SK-N-SH treated with all-trans-retinoic acid at 6 μM for 48 hours (cell line): ENCODE data around the gene SLC24A5.

Experiments used
- ATAC-seq: fragments of 200-7000 bp; cut with Tn5 transposase; 3 replicates; pipeline ENCODE4 v1.9.1; 2020; ENCODE audit warnings: mild to moderate bottlenecking, moderate library complexity
- ARNTL ChIP-seq: fragments of 450-650 bp; formaldehyde crosslinking; IDR thresholded peaks from 2 replicates; pipeline ENCODE4 v1.5.0; 2020; ENCODE audit warnings: low read depth, mild to moderate bottlenecking, moderate library complexity, borderline replicate concordance
- BACH2 ChIP-seq: fragments of 250-450 bp; sonication (Bioruptor Pico); IDR thresholded peaks from 2 replicates; pipeline ENCODE4 v1.9.0; 2021; ENCODE audit warnings: mild to moderate bottlenecking, borderline replicate concordance
- CREB5 ChIP-seq: fragments of 250-450 bp; sonication (Bioruptor Pico); IDR thresholded peaks from 2 replicates; pipeline ENCODE4 v1.5.1; 2020; ENCODE audit warnings: low read depth, mild to moderate bottlenecking, moderate library complexity
- CSDC2 ChIP-seq: fragments of 250-450 bp; sonication (Bioruptor Pico); IDR thresholded peaks from 2 replicates; pipeline ENCODE4 v1.5.0; 2020; ENCODE audit warnings: mild to moderate bottlenecking, moderate library complexity
- CSRNP3 ChIP-seq: fragments of 250-450 bp; sonication (Bioruptor Pico); IDR thresholded peaks from 2 replicates; pipeline ENCODE4 v1.5.1; 2021; ENCODE audit warnings: mild to moderate bottlenecking, moderate library complexity
- GLIS3 ChIP-seq: fragments of 250-450 bp; sonication (Bioruptor Pico); IDR thresholded peaks from 2 replicates; pipeline ENCODE4 v1.5.0; 2020; ENCODE audit warnings: mild to moderate bottlenecking, moderate library complexity
- ISL1 ChIP-seq: fragments of 250-450 bp; sonication (Bioruptor Pico); IDR thresholded peaks from 2 replicates; pipeline ENCODE4 v2.1.2; 2022; ENCODE audit warnings: mild to moderate bottlenecking, moderate library complexity
- PATZ1 ChIP-seq: fragments of 250-450 bp; sonication (Bioruptor Pico); IDR thresholded peaks from 2 replicates; pipeline ENCODE4 v1.8.0; 2020; ENCODE audit warnings: mild to moderate bottlenecking, moderate library complexity, borderline replicate concordance
- PPARA ChIP-seq: fragments of 250-450 bp; sonication (Bioruptor Pico); IDR thresholded peaks from 2 replicates; pipeline ENCODE4 v1.5.0; 2020; ENCODE audit warnings: mild to moderate bottlenecking, borderline replicate concordance
- RARB ChIP-seq: fragments of 250-450 bp; sonication (Bioruptor Pico); IDR thresholded peaks from 2 replicates; pipeline ENCODE4 v1.8.0; 2021; ENCODE audit warnings: mild to moderate bottlenecking, moderate library complexity
- SNAI2 ChIP-seq: fragments of 250-450 bp; sonication (Bioruptor Pico); IDR thresholded peaks from 2 replicates; pipeline ENCODE4 v1.5.0; 2020; ENCODE audit warnings: mild to moderate bottlenecking, moderate library complexity
- TCF4 ChIP-seq: fragments of 250-450 bp; sonication (Bioruptor Pico); IDR thresholded peaks from 2 replicates; pipeline ENCODE4 v1.8.0; 2021; ENCODE audit warnings: mild to moderate bottlenecking, moderate library complexity, borderline replicate concordance
- TOX ChIP-seq: fragments of 250-450 bp; sonication (Bioruptor Pico); IDR thresholded peaks from 2 replicates; pipeline ENCODE4 v1.8.0; 2021; ENCODE audit warnings: mild to moderate bottlenecking, moderate library complexity, borderline replicate concordance
- ZC3H10 ChIP-seq: fragments of 250-450 bp; sonication (Bioruptor Pico); IDR thresholded peaks from 2 replicates; pipeline ENCODE4 v1.5.1; 2021; ENCODE audit warnings: mild to moderate bottlenecking, moderate library complexity
- ZFP30 ChIP-seq: fragments of 450-650 bp; formaldehyde crosslinking; IDR thresholded peaks from 2 replicates; pipeline ENCODE4 v1.5.0; 2022; ENCODE audit warnings: mild to moderate bottlenecking, moderate library complexity
- ZNF565 ChIP-seq: fragments of 450-650 bp; formaldehyde crosslinking; conservative IDR thresholded peaks from 2 replicates; pipeline ENCODE4 v1.5.0; 2020; ENCODE audit warnings: low read depth, mild to moderate bottlenecking, moderate library complexity
- ZNF70 ChIP-seq: fragments of 450-650 bp; formaldehyde crosslinking; IDR thresholded peaks from 2 replicates; pipeline ENCODE4 v1.5.0; 2020; ENCODE audit warnings: mild to moderate bottlenecking, moderate library complexity

SLC24A5 gene

GRCh38 chr15:48112242-48112641 is 8.5 kb upstream of the SLC24A5 start (continued):
- no peak for TF ChIP-seq PATZ1 (CRISPR knock-in tag)

GRCh38 chr15:48119277-48119676 is 1.5 kb upstream of the SLC24A5 start:
- ATAC-seq: peak; percentile 35; the same call in 2 of the 3 replicates

GRCh38 chr15:48121849-48122248 is 1.1 kb downstream of the SLC24A5 start:
- no peak for TF ChIP-seq CSRNP3 (CRISPR knock-in tag)
- no peak for ATAC-seq

More at GRCh38 chr15:48119277-48119676, 1.5 kb upstream of the SLC24A5 start:
- TF ChIP-seq ZC3H10 (CRISPR knock-in tag): no peak
- no peak for TF ChIP-seq GLIS3
- TF ChIP-seq BACH2 (CRISPR knock-in tag): no peak
- TF ChIP-seq CSDC2 (CRISPR knock-in tag): no peak
- no peak for TF ChIP-seq SNAI2 (CRISPR knock-in tag)
- no peak for TF ChIP-seq RARB (CRISPR knock-in tag)
- no peak for TF ChIP-seq ZNF565
- no peak for TF ChIP-seq PATZ1 (CRISPR knock-in tag)
- TF ChIP-seq ZFP30: no peak
- no peak for TF ChIP-seq ARNTL (CRISPR knock-in tag)
- TF ChIP-seq ZNF70 (CRISPR knock-in tag): no peak
- no peak for TF ChIP-seq PPARA (CRISPR knock-in tag)

- no peak for ATAC-seq
- no peak for TF ChIP-seq ZFP30
Measured at GRCh38 chr15:48126667-48127355, 6.0 kb downstream of the SLC24A5 start.

GRCh38 chr15:48131324-48131723 is 10.5 kb downstream of the SLC24A5 start:
- TF ChIP-seq ZFP30 (no peak), TOX (CRISPR knock-in tag) (no peak), SNAI2 (CRISPR knock-in tag) (no peak), GLIS3 (no peak), ARNTL (CRISPR knock-in tag) (no peak), CREB5 (CRISPR knock-in tag) (no peak), TCF4 (CRISPR knock-in tag) (no peak)
- no peak for ATAC-seq

- TF ChIP-seq ISL1 (CRISPR knock-in tag): no peak
- ATAC-seq: no peak
Measured at GRCh38 chr15:48132874-48133273, 12.1 kb downstream of the SLC24A5 start.

GRCh38 chr15:48143856-48144255 is 23.1 kb downstream of the SLC24A5 start:
- peak; percentile 76 for ATAC-seq
- TF ChIP-seq ZNF70 (CRISPR knock-in tag) (no peak), ISL1 (CRISPR knock-in tag) (peak; percentile 28; the same call in 1 of the 2 replicates)
